ENCODE data around the gene IL21R.

Gene IL21R

GRCh38 chr16:27436065-27436464, 34.1 kb downstream of the IL21R start:
- DNase-seq (ENCODE audit: extremely low read depth, low read depth) = no peak
- no peak for TF ChIP-seq CTCF (IDR thresholded peaks at IDR 0.05; ENCODE audit: low read depth, low read length, missing control alignments)
- H3K4me3 ChIP-seq (replicated peaks; ENCODE audit: low read depth, low read length) = no peak overlapping the region

- no peak for DNase-seq (ENCODE audit: extremely low read depth, low read depth)
- H3K4me3 ChIP-seq (replicated peaks; ENCODE audit: low read depth, low read length) = no peak overlapping the region
- no peak for TF ChIP-seq CTCF (IDR thresholded peaks at IDR 0.05; ENCODE audit: low read depth, low read length, missing control alignments)
Observed at GRCh38 chr16:27436921-27437650, 35.1 kb downstream of the IL21R start.

GRCh38 chr16:27437946-27438345, 36.0 kb downstream of the IL21R start:
- no peak overlapping the region for H3K4me3 ChIP-seq (replicated peaks; ENCODE audit: low read depth, low read length)
- TF ChIP-seq CTCF (IDR thresholded peaks at IDR 0.05; ENCODE audit: low read depth, low read length, missing control alignments) = no peak
- DNase-seq (ENCODE audit: extremely low read depth, low read depth) = no peak

- TF ChIP-seq CTCF (IDR thresholded peaks at IDR 0.05; ENCODE audit: low read depth, low read length, missing control alignments) = no peak
- no peak overlapping the region for H3K4me3 ChIP-seq (replicated peaks; ENCODE audit: low read depth, low read length)
- no peak for DNase-seq (ENCODE audit: extremely low read depth, low read depth)
Observed at GRCh38 chr16:27439271-27440018, 37.5 kb downstream of the IL21R start.

GRCh38 chr16:27441276-27441675, 39.3 kb downstream of the IL21R start:
- TF ChIP-seq CTCF (IDR thresholded peaks at IDR 0.05; ENCODE audit: low read depth, low read length, missing control alignments) = no peak
- DNase-seq (ENCODE audit: extremely low read depth, low read depth) = no peak
- no peak overlapping the region for H3K4me3 ChIP-seq (replicated peaks; ENCODE audit: low read depth, low read length)

- no peak overlapping the region for H3K4me3 ChIP-seq (replicated peaks; ENCODE audit: low read depth, low read length)
- no peak for DNase-seq (ENCODE audit: extremely low read depth, low read depth)
- TF ChIP-seq CTCF (IDR thresholded peaks at IDR 0.05; ENCODE audit: low read depth, low read length, missing control alignments) = no peak
Observed at GRCh38 chr16:27441998-27442397, 40.0 kb downstream of the IL21R start.

All from HFF-Myc (cell line).